Measurements from ENCODE around the gene ZFYVE9. TPM values are rescaled to one million over a fixed set of nuclear protein-coding genes. Genes with fewer than 3 reads are reported as not detected.
"Not testable (repeated sequence)": the region's sequence is repeated elsewhere in the genome, so short reads cannot be mapped to it uniquely, and the experiment has no call there.

ZFYVE9 gene
- total RNA-seq, 2 donors from 2014 or later, result 15.8 to 18.5 TPM

- Histone ChIP-seq H3K36me3 (no peaks in the 10 kb centered on the region), H3K4me3 (no peak overlapping the region), H3K27ac (no peak overlapping the region), H3K4me1 (peaks cover 0 to 11% of the 10 kb centered on the region in 2 donors), H3K9me3 (no peaks in the 10 kb centered on the region), H3K27me3 (no peaks in the 10 kb centered on the region)
- TF ChIP-seq, protein P1, sequence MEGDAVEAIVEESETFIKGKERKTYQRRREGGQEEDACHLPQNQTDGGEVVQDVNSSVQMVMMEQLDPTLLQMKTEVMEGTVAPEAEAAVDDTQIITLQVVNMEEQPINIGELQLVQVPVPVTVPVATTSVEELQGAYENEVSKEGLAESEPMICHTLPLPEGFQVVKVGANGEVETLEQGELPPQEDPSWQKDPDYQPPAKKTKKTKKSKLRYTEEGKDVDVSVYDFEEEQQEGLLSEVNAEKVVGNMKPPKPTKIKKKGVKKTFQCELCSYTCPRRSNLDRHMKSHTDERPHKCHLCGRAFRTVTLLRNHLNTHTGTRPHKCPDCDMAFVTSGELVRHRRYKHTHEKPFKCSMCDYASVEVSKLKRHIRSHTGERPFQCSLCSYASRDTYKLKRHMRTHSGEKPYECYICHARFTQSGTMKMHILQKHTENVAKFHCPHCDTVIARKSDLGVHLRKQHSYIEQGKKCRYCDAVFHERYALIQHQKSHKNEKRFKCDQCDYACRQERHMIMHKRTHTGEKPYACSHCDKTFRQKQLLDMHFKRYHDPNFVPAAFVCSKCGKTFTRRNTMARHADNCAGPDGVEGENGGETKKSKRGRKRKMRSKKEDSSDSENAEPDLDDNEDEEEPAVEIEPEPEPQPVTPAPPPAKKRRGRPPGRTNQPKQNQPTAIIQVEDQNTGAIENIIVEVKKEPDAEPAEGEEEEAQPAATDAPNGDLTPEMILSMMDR (IDR thresholded peaks at IDR 0.05), result no peak
- no peak for DNase-seq (ENCODE audit: low spot score)
Observed at GRCh38 chr1:52192024-52192423, 50.1 kb downstream of the ZFYVE9 start.

DNA sequence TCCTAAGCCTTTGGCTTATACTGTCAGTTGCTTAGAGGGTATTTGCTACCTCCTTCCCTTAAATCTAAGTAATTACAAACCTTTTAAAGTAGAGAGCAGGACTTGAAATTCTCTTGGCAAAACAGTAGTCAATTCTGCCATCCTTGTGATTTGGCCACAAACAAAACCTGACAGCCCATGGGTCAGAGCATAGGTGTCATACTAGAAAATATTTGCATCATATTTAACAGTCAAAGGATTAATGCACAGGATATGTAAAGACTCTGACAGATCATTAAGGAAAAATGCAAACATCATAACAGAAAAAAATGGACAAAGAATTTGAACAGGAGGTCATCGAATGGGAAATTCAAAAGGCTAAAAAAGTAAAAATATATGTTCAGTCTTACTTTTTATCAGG is 50.5 kb downstream of the ZFYVE9 start:
- Histone ChIP-seq H3K4me1 (peaks cover 0 to 11% of the 10 kb centered on the region in 2 donors), H3K27me3 (no peaks in the 10 kb centered on the region), H3K27ac (no peak overlapping the region), H3K36me3 (no peaks in the 10 kb centered on the region), H3K4me3 (no peak overlapping the region), H3K9me3 (no peaks in the 10 kb centered on the region)
- no peak for DNase-seq (ENCODE audit: low spot score)
- TF ChIP-seq, protein P1 (IDR thresholded peaks at IDR 0.05), result no peak

GRCh38 chr1:52193985-52194384 is 52.1 kb downstream of the ZFYVE9 start:
- TF ChIP-seq, protein P1 (IDR thresholded peaks at IDR 0.05), result no peak
- Histone ChIP-seq H3K27ac (no peak overlapping the region), H3K36me3 (no peaks in the 10 kb centered on the region), H3K27me3 (no peaks in the 10 kb centered on the region), H3K4me3 (no peak overlapping the region), H3K4me1 (peaks cover 0 to 11% of the 10 kb centered on the region in 2 donors), H3K9me3 (peaks cover 0 to 4% of the 10 kb centered on the region in 2 donors)
- no peak for DNase-seq (ENCODE audit: low spot score)

DNA sequence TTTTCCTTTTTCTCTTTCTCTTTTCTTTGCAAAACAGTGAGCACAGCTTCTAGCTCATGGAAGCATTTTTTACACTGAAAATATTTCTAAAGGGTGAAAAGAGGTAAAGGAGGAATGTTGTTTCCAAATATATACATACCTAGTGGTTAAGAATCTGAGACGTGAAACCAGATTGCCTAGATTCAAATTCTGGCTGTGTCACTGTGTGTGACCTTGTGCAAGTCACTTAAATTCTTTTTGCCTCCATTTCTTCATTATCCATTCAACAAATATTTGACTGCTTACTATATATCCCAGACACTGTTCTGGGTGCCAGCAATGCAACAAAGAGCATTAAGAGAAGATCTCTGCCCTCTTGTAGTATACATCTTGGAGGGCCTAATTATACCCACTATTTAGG is 53.3 kb downstream of the ZFYVE9 start:
- H3K4me3 ChIP-seq, result no peak overlapping the region
- H3K27me3 ChIP-seq, result no peaks in the 10 kb centered on the region
- H3K4me1 ChIP-seq, result peaks cover 0 to 7% of the 10 kb centered on the region in 2 donors
- H3K36me3 ChIP-seq, result no peaks in the 10 kb centered on the region
- H3K9me3 ChIP-seq, result peaks cover 0 to 6% of the 10 kb centered on the region in 2 donors
- TF ChIP-seq, protein P1 (IDR thresholded peaks at IDR 0.05), result no peak
- DNase-seq (ENCODE audit: low spot score), result no peak
- H3K27ac ChIP-seq, result no peak overlapping the region

- Histone ChIP-seq H3K27me3 (no peaks in the 10 kb centered on the region), H3K36me3 (no peaks in the 10 kb centered on the region), H3K27ac (no peak overlapping the region), H3K4me1 (peaks cover 0 to 12% of the 10 kb centered on the region in 2 donors), H3K9me3 (peaks cover 0 to 10% of the 10 kb centered on the region in 2 donors), H3K4me3 (no peak overlapping the region)
- TF ChIP-seq, protein P1 (IDR thresholded peaks at IDR 0.05), result no peak
- DNase-seq (ENCODE audit: low spot score), result no peak
Observed at GRCh38 chr1:52203935-52204625, 62.2 kb downstream of the ZFYVE9 start.

DNA sequence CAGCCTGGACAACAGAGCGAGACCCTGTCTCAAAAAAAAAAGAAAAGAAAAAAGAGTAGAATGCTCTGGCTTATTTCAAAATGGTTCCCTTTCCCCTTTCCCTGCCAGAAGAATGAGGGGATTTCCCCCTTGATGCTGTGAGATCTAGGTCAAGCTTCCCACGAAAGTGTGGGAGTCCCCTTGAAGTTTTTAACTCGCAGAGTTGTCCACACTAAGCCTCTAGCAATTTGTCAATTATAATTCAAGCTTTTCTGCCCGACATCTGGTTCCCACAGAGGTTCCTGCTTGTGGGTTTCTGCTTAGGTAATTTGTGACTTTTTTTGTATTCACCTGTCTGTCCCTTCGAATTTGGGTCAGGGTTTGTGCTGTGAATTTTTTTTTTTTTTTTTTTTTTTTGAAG is 62.8 kb downstream of the ZFYVE9 start:
- Histone ChIP-seq H3K9me3 (peaks cover 0 to 10% of the 10 kb centered on the region in 2 donors), H3K27ac (no peak overlapping the region), H3K4me3 (no peak overlapping the region), H3K4me1 (peaks cover 0 to 12% of the 10 kb centered on the region in 2 donors), H3K27me3 (no peaks in the 10 kb centered on the region), H3K36me3 (no peaks in the 10 kb centered on the region)
- no peak for DNase-seq (ENCODE audit: low spot score)
- TF ChIP-seq, protein P1 (IDR thresholded peaks at IDR 0.05), result no peak

GRCh38 chr1:52206686-52207085 is 64.8 kb downstream of the ZFYVE9 start:
- DNase-seq (ENCODE audit: low spot score); H3K27me3 ChIP-seq; H3K4me3 ChIP-seq; H3K27ac ChIP-seq; H3K36me3 ChIP-seq; H3K9me3 ChIP-seq: not testable (repeated sequence)
- peaks cover 0 to 12% of the 10 kb centered on the region in 2 donors for H3K4me1 ChIP-seq
